Uterus (tissue), 2 donors: ENCODE measurements around the gene JHY.

Experiments
- POLR2A ChIP-seq, 2 donors: fragments of 450-650 bp; IDR thresholded peaks; one replicate each; pipeline ENCODE4 v1.6.1; 2016; ENCODE audit warnings: antibody characterized with exemption in 2 of 2, mild to moderate bottlenecking in 1 of 2, moderate library complexity in 1 of 2
- TF ChIP-seq, protein P1 (sequence below), 4 experiments: fragments of 200-600 bp in 2 of 4; fragments of 450-650 bp in 2 of 4; sonication (generic) in 2 of 4; IDR thresholded peaks; one replicate each; pipeline ENCODE4 v1.5.1; 2016 to 2019; ENCODE audit warnings: antibody characterized with exemption in 4 of 4, mild to moderate bottlenecking in 2 of 4, moderate library complexity in 1 of 4

DNA sequence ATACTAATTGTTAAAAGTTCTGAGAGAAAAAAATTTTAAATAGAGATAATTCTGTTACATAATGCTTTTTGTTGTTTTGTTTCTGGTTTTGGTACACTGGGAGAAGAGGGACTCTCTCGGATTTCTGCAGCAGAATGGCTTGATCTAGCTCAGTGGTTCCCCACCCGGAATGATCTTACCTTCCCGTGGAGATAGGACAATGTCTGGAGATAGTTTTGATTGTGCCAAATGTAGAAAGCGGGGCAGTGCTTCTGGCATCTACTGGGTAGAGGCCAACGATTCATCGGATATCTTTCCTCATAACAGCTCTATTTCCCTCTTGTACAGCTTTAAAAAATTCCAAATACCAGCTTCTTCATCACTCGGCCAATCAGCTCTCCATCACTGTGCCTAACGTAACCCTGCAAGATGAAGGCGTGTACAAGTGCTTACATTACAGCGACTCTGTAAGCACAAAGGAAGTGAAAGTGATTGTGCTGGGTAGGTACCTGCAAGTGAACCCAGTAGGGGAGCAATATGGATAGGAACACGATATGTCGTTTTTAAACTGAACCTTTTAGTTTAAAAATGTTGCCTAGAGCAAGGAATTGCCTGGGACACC lies 31.1 kb upstream of the JHY start:
- TF ChIP-seq POLR2A (IDR thresholded peaks at IDR 0.05): no peak
- TF ChIP-seq, protein P1, sequence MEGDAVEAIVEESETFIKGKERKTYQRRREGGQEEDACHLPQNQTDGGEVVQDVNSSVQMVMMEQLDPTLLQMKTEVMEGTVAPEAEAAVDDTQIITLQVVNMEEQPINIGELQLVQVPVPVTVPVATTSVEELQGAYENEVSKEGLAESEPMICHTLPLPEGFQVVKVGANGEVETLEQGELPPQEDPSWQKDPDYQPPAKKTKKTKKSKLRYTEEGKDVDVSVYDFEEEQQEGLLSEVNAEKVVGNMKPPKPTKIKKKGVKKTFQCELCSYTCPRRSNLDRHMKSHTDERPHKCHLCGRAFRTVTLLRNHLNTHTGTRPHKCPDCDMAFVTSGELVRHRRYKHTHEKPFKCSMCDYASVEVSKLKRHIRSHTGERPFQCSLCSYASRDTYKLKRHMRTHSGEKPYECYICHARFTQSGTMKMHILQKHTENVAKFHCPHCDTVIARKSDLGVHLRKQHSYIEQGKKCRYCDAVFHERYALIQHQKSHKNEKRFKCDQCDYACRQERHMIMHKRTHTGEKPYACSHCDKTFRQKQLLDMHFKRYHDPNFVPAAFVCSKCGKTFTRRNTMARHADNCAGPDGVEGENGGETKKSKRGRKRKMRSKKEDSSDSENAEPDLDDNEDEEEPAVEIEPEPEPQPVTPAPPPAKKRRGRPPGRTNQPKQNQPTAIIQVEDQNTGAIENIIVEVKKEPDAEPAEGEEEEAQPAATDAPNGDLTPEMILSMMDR (IDR thresholded peaks at IDR 0.05): no peak
